HepG2 (cell line): ENCODE data around the gene TLE1. TPM values are rescaled to one million over a fixed set of nuclear protein-coding genes. Genes with fewer than 3 reads are reported as not detected.
A peak's percentile ranks its signal among the peaks of the same experiment; 100 is the strongest.

Source experiments
- ESRRA ChIP-seq: sonication (generic); formaldehyde crosslinking; IDR thresholded peaks from 2 replicates; pipeline ENCODE4 v1.5.1; 2020; ENCODE audit warnings: mild to moderate bottlenecking, low read depth, missing genetic modification reagents
- GMEB1 ChIP-seq: sonication (generic); formaldehyde crosslinking; IDR thresholded peaks from 2 replicates; pipeline ENCODE4 v1.5.1; 2020; ENCODE audit warnings: missing genetic modification reagents, mild to moderate bottlenecking, borderline replicate concordance
- HNF4G ChIP-seq, 2 experiments: sonication (generic) in 1 of 2; formaldehyde crosslinking in 1 of 2; IDR thresholded peaks; 2 replicates each; pipeline versions ENCODE4 v1.4.0 to v1.6.1; 2011 to 2020; ENCODE audit warnings: borderline replicate concordance in 2 of 2, low read depth in 2 of 2, mild to moderate bottlenecking in 2 of 2, low read length in 1 of 2, missing genetic modification reagents in 1 of 2, moderate library complexity in 1 of 2
- HNRNPL ChIP-seq: fragments of 200-400 bp; formaldehyde crosslinking; IDR thresholded peaks from 2 replicates; pipeline ENCODE4 v1.6.1; 2017; ENCODE audit warnings: mild to moderate bottlenecking, low read depth, low read length
- NFIC ChIP-seq: IDR thresholded peaks from 2 replicates; pipeline ENCODE4 v1.6.1; 2012; ENCODE audit warnings: mild to moderate bottlenecking, low read length, inconsistent platforms
- NONO ChIP-seq, 2 experiments: fragments of 450-650 bp in 1 of 2; sonication (generic) in 1 of 2; formaldehyde crosslinking in 1 of 2; IDR thresholded peaks in 1 of 2; conservative IDR thresholded peaks in 1 of 2; 2 replicates each; pipeline versions ENCODE4 v1.6.1 to v1.8.0; 2017 to 2022; ENCODE audit warnings: mild to moderate bottlenecking in 1 of 2, missing genetic modification reagents in 1 of 2, moderate library complexity in 1 of 2
- PHF21A ChIP-seq: sonication (generic); formaldehyde crosslinking; IDR thresholded peaks from 2 replicates; pipeline ENCODE4 v1.5.0; 2020; ENCODE audit warnings: mild to moderate bottlenecking, missing genetic modification reagents
- SPEN ChIP-seq: sonication (generic); formaldehyde crosslinking; IDR thresholded peaks from 2 replicates; pipeline ENCODE4 v1.5.1; 2020; ENCODE audit warnings: low read depth, mild to moderate bottlenecking, missing genetic modification reagents
- ZFP62 ChIP-seq: sonication (generic); formaldehyde crosslinking; IDR thresholded peaks from 2 replicates; pipeline ENCODE4 v1.4.0; 2020; ENCODE audit warnings: missing genetic modification reagents
- ZHX2 ChIP-seq, 2 experiments: sonication (generic) in 1 of 2; formaldehyde crosslinking in 1 of 2; IDR thresholded peaks; 2 replicates each; pipeline versions ENCODE4 v1.6.1 to v1.9.0; 2014 to 2022; ENCODE audit warnings: antibody characterized with exemption in 1 of 2, borderline replicate concordance in 1 of 2, inconsistent platforms in 1 of 2, low read depth in 1 of 2, missing genetic modification reagents in 1 of 2
- ZMAT3 ChIP-seq: sonication (generic); formaldehyde crosslinking; conservative IDR thresholded peaks from 2 replicates; pipeline ENCODE4 v1.7.0; 2021; ENCODE audit warnings: missing genetic modification reagents
- ZNF20 ChIP-seq: sonication (generic); formaldehyde crosslinking; IDR thresholded peaks from 2 replicates; pipeline ENCODE4 v1.4.0; 2020; ENCODE audit warnings: mild to moderate bottlenecking, moderate library complexity, missing genetic modification reagents
- ZNF383 ChIP-seq: sonication (generic); formaldehyde crosslinking; IDR thresholded peaks from 2 replicates; pipeline ENCODE4 v1.4.0; 2020; ENCODE audit warnings: missing genetic modification reagents, mild to moderate bottlenecking, borderline replicate concordance
- ZNF589 ChIP-seq: sonication (generic); formaldehyde crosslinking; conservative IDR thresholded peaks from 2 replicates; pipeline ENCODE4 v1.8.0; 2022; ENCODE audit warnings: mild to moderate bottlenecking, moderate library complexity, missing genetic modification reagents
- ZNF660 ChIP-seq: sonication (generic); formaldehyde crosslinking; IDR thresholded peaks from 2 replicates; pipeline ENCODE4 v1.5.1; 2020; ENCODE audit warnings: mild to moderate bottlenecking, low read depth, missing genetic modification reagents, borderline replicate concordance
- ZNF773 ChIP-seq: sonication (generic); formaldehyde crosslinking; IDR thresholded peaks from 2 replicates; pipeline ENCODE4 v1.4.0; 2020; ENCODE audit warnings: missing genetic modification reagents, borderline replicate concordance
- ZSCAN31 ChIP-seq: sonication (generic); formaldehyde crosslinking; IDR thresholded peaks from 2 replicates; pipeline ENCODE4 v1.5.0; 2020; ENCODE audit warnings: low read depth, mild to moderate bottlenecking, missing genetic modification reagents
- polyA plus RNA-seq, 8 experiments: library from polyadenylated mRNA; depleted of rRNA in 3 of 8; stranded (reverse) in 7 of 8; unstranded in 1 of 8; fragments of >200 nt; fragmentation: Illumina TruSeq in 4 of 8; extraction: Trizol in 4 of 8; gene quantifications; 2 replicates each; pipeline versions ENCODE4 v1.2.1 to v1.2.3, GENCODE V29; 2011 to 2016; ENCODE audit warnings: low read depth in 4 of 8, missing spikeins in 1 of 8, mixed read lengths in 1 of 8; ENCODE audit not compliant: insufficient read depth in 1 of 8
- total RNA-seq, 5 experiments: library from RNA; depleted of rRNA; stranded (reverse); fragments of >200 nt; fragmentation: Illumina TruSeq; extraction: Trizol; gene quantifications; 2 replicates each; pipeline ENCODE4 v1.2.3, GENCODE V29; 2016; ENCODE audit warnings: low read depth in 1 of 5
- TF ChIP-seq, protein P1 (sequence below): sonication (generic); formaldehyde crosslinking; IDR thresholded peaks from 2 replicates; pipeline ENCODE4 v1.8.1; 2023; ENCODE audit warnings: mild to moderate bottlenecking, missing genetic modification reagents

TLE1 gene
- total and polyA plus RNA-seq, 2 of the 13 experiments (the other 11 are each of a cell fraction or from before 2014, with no cell fraction given), result 35.9 to 109 TPM

DNA sequence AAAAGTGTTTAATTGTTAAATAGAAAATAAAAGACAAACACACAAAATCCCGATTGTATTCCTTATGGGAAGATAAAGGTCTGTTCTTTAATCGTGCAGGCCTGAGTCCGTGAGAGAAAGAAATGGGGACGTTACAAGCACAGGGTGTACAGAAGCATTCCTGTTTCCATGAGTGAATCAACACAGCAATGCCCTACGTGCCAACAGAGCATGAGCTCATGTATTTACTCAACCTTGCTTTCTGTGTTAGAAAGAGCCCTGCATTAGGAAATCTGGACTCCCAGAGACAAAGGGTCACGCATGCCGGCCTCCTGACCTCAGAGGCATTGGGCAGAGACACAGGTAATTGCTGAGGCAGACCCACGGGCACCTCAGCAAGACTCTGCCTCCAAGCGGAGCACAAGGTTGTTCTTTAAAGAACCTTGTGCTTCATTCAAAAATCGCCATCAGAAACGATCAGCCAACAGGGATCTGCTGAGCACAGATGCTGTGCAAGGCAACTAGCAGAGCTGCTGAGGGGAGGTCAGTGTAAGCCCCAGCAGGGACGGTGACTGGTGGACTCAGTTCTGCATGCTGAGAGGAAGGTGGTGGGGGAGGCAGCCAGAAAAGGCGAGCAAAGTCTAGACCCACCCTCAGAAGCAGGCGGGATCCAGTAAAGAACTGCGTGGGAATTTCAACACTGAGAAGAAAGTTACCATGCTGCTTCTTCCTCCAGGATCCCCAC, 101.0 kb downstream of the TLE1 start (continued):
- TF ChIP-seq ZFP62 (CRISPR knock-in tag) (no peak), HNRNPL (0 out of 2 replicates have a peak, but pooled peaks have one; percentile 27), ZSCAN31 (CRISPR knock-in tag) (peak; percentile 72; the same call in 1 of the 2 replicates), ESRRA (peak; percentile 89), PHF21A (CRISPR knock-in tag) (peak; percentile 95), HNF4G (IDR thresholded peaks at IDR 0.05; ENCODE audit: borderline replicate concordance, low read depth, low read length) (peak; percentile 95), HNF4G (CRISPR knock-in tag; IDR thresholded peaks at IDR 0.05; ENCODE audit: borderline replicate concordance, low read depth) (peak; percentile 82; the same call in 1 of the 2 replicates), ZNF589 (CRISPR knock-in tag) (no peak), ZNF20 (no peak), NFIC (peak; percentile 92), NONO (IDR thresholded peaks at IDR 0.05) (no peak), NONO (CRISPR knock-in tag; conservative IDR thresholded peaks at IDR 0.05) (peak; percentile 7; the same call in 1 of the 2 replicates), ZNF660 (CRISPR knock-in tag) (no peak), ZNF773 (no peak), ZMAT3 (CRISPR knock-in tag) (0 out of 2 replicates have a peak, but pooled peaks have one; percentile 34), ZHX2 (IDR thresholded peaks at IDR 0.05; ENCODE audit: low read depth) (0 out of 2 replicates have a peak, but pooled peaks have one; percentile 27), ZHX2 (CRISPR knock-in tag; IDR thresholded peaks at IDR 0.05; ENCODE audit: borderline replicate concordance) (no peak), GMEB1 (CRISPR knock-in tag) (peak; percentile 13; the same call in 1 of the 2 replicates), ZNF383 (no peak), SPEN (CRISPR knock-in tag) (peak; percentile 28; the same call in 1 of the 2 replicates)
- TF ChIP-seq, protein P1, sequence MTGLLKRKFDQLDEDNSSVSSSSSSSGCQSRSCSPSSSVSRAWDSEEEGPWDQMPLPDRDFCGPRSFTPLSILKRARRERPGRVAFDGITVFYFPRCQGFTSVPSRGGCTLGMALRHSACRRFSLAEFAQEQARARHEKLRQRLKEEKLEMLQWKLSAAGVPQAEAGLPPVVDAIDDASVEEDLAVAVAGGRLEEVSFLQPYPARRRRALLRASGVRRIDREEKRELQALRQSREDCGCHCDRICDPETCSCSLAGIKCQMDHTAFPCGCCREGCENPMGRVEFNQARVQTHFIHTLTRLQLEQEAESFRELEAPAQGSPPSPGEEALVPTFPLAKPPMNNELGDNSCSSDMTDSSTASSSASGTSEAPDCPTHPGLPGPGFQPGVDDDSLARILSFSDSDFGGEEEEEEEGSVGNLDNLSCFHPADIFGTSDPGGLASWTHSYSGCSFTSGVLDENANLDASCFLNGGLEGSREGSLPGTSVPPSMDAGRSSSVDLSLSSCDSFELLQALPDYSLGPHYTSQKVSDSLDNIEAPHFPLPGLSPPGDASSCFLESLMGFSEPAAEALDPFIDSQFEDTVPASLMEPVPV (CRISPR knock-in tag), result peak; percentile 18; the same call in 1 of the 2 replicates
